Spinal cord (tissue), 10 donors: ENCODE data around the gene HSPH1. TPM values are rescaled to one million over a fixed set of nuclear protein-coding genes. Genes with fewer than 3 reads are reported as not detected.

ENCODE experiments used
- DNase-seq, 6 donors: peaks; one replicate each; pipeline versions ENCODE4 v3.0.0 to v3.0.0-alpha.2; 2013 to 2015; ENCODE audit warnings: low spot score in 6 of 6, low read depth in 4 of 6
- H3K27ac ChIP-seq: one replicate; pipeline ENCODE4 v1.5.1; 2013; ENCODE audit warnings: low read depth, low read length, control low read depth
- H3K27me3 ChIP-seq: one replicate; pipeline ENCODE4 v1.6.1; 2013; ENCODE audit warnings: low read length; ENCODE audit not compliant: control insufficient read depth, insufficient read depth
- H3K36me3 ChIP-seq: one replicate; pipeline ENCODE4 v1.6.1; 2013; ENCODE audit warnings: low read length; ENCODE audit not compliant: control insufficient read depth, insufficient read depth
- H3K4me1 ChIP-seq: one replicate; pipeline ENCODE4 v1.6.1; 2013; ENCODE audit warnings: low read length; ENCODE audit not compliant: control insufficient read depth, insufficient read depth
- H3K4me3 ChIP-seq: one replicate; pipeline ENCODE4 v1.5.1; 2013; ENCODE audit warnings: low read depth, low read length, control low read depth
- H3K9me3 ChIP-seq: one replicate; pipeline ENCODE4 v1.6.1; 2013; ENCODE audit warnings: low read length; ENCODE audit not compliant: control insufficient read depth, insufficient read depth
- WGBS: methylation state at CpG from one replicate; pipeline ENCODE4 v1.1.5; 2013; ENCODE audit warnings: missing lambda C conversion rate; ENCODE audit not compliant: insufficient coverage; 5-methylcytosine and 5-hydroxymethylcytosine counted together
- long read RNA-seq, 4 donors: transcript quantifications; one replicate each; lab custom pipeline, GENCODE V29; 2026
- polyA plus RNA-seq, 2 donors: library from polyadenylated mRNA; unstranded; fragments of 120-200 nt; gene quantifications; one replicate each; pipeline ENCODE4 v1.2.1, GENCODE V29; 2013; ENCODE audit not compliant: insufficient read length in 2 of 2
- total RNA-seq, 2 donors: library from RNA; depleted of rRNA in 1 of 2; stranded (reverse); fragments of 120-200 nt in 1 of 2; fragments of >200 nt in 1 of 2; gene quantifications; one replicate each; pipeline versions ENCODE4 v1.2.3 to v1.2.4, GENCODE V29; 2013 to 2014
- donor health status: healthy.

The HSPH1 gene
- total RNA-seq (100 to 1,000 TPM in 1 of 2 donors, 10 to 100 TPM in 1; 77.2 to 182 TPM), polyA plus RNA-seq (100 to 1,000 TPM; 151 to 165 TPM)
- long read RNA-seq, donor 1, full-length matches to known transcripts, result 18 of 24 reads
- long read RNA-seq, donor 1, partial matches to known transcripts, result 6 of 24 reads
- long read RNA-seq, donor 1, other reads (novel, unspliced or antisense), result 0 of 24 reads
- long read RNA-seq, donor 2, full-length matches to known transcripts, result 4 of 4 reads
- long read RNA-seq, donor 2, partial matches to known transcripts, result 0 of 4 reads
- long read RNA-seq, donor 2, other reads (novel, unspliced or antisense), result 0 of 4 reads
- long read RNA-seq, donor 3, full-length matches to known transcripts, result 4 of 4 reads
- long read RNA-seq, donor 3, partial matches to known transcripts, result 0 of 4 reads
- long read RNA-seq, donor 3, other reads (novel, unspliced or antisense), result 0 of 4 reads
- long read RNA-seq, donor 4, full-length matches to known transcripts, result 2 of 2 reads
- long read RNA-seq, donor 4, partial matches to known transcripts, result 0 of 2 reads
- long read RNA-seq, donor 4, other reads (novel, unspliced or antisense), result 0 of 2 reads

- Histone ChIP-seq H3K9me3 (no peaks in the 10 kb centered on the region), H3K27ac (peak within 1 kb of the TSS; percentile 99), H3K36me3 (peaks cover 3% of the 10 kb centered on the region), H3K4me3 (peak within 1 kb of the TSS; percentile 96), H3K4me1 (no peaks in the 10 kb centered on the region), H3K27me3 (no peaks in the 10 kb centered on the region)
- WGBS, result 0% methylated on average over 54 of the region's 54 CpGs
- peak in 5 of 6 donors; percentile 96 to 99 (median 97) for DNase-seq
These were observed at the start of gene HSPH1 for GRCh38 chr13:31161557-31162150. Gene HSPH1 (minus strand): TSS chr13:31161904. CDS start chr13:31161582, 322 bp downstream.

- Histone ChIP-seq H3K27ac (peak overlapping the region; percentile 87), H3K9me3 (no peaks in the 10 kb centered on the region), H3K4me3 (no peak overlapping the region), H3K36me3 (no peaks in the 10 kb centered on the region), H3K27me3 (no peaks in the 10 kb centered on the region), H3K4me1 (peaks cover 38% of the 10 kb centered on the region)
- peak in 1 of 6 donors; percentile 80 for DNase-seq
- WGBS, result 20% methylated on average over 2 of the region's 4 CpGs
These were observed 48.1 kb upstream of the HSPH1 start for GRCh38 chr13:31209841-31210210.

GRCh38 chr13:31209172-31209840, 47.6 kb upstream of the HSPH1 start:
- peak overlapping the region; percentile 87 for H3K27ac ChIP-seq
- peak overlapping the region; percentile 4 for H3K4me3 ChIP-seq
- peak in 5 of 6 donors; percentile 80 to 94 (median 84) for DNase-seq
- H3K36me3 ChIP-seq, result no peaks in the 10 kb centered on the region
- no peaks in the 10 kb centered on the region for H3K27me3 ChIP-seq
- H3K9me3 ChIP-seq, result no peaks in the 10 kb centered on the region
- peaks cover 38% of the 10 kb centered on the region for H3K4me1 ChIP-seq
- WGBS, result 25% methylated on average over 8 of the region's 8 CpGs

- peaks cover 42% of the 10 kb centered on the region for H3K4me1 ChIP-seq
- no peaks in the 10 kb centered on the region for H3K27me3 ChIP-seq
- H3K9me3 ChIP-seq, result no peaks in the 10 kb centered on the region
- no peaks in the 10 kb centered on the region for H3K36me3 ChIP-seq
- WGBS, result 48% methylated on average over 12 of the region's 12 CpGs
- no peak for DNase-seq
- peak overlapping the region; percentile 4 for H3K4me3 ChIP-seq
- peak overlapping the region; percentile 87 for H3K27ac ChIP-seq
These were observed 46.9 kb upstream of the HSPH1 start for GRCh38 chr13:31208559-31209122.

- H3K27me3 ChIP-seq, result no peaks in the 10 kb centered on the region
- peak in 3 of 6 donors; percentile 56 to 80 (median 76) for DNase-seq
- H3K4me1 ChIP-seq, result peaks cover 42% of the 10 kb centered on the region
- H3K27ac ChIP-seq, result peak overlapping the region; percentile 87
- no peak overlapping the region for H3K4me3 ChIP-seq
- H3K36me3 ChIP-seq, result no peaks in the 10 kb centered on the region
- 28% methylated on average over 10 of the region's 15 CpGs for WGBS
- H3K9me3 ChIP-seq, result no peaks in the 10 kb centered on the region
These were observed 46.2 kb upstream of the HSPH1 start for GRCh38 chr13:31207661-31208552.

- Histone ChIP-seq H3K36me3 (no peaks in the 10 kb centered on the region), H3K4me3 (no peak overlapping the region), H3K27ac (no peak overlapping the region), H3K27me3 (no peaks in the 10 kb centered on the region), H3K4me1 (peaks cover 36% of the 10 kb centered on the region), H3K9me3 (no peaks in the 10 kb centered on the region)
- no peak for DNase-seq
- WGBS, result 91% methylated on average over 1 of the region's 1 CpG
These were observed 42.9 kb upstream of the HSPH1 start for GRCh38 chr13:31204592-31204991.

- peak in 2 of 6 donors; percentile 65 to 68 for DNase-seq
- peak overlapping the region; percentile 40 for H3K27ac ChIP-seq
- WGBS, result 18% methylated on average over 6 of the region's 7 CpGs
- H3K4me3 ChIP-seq, result peak overlapping the region; percentile 52
- no peaks in the 10 kb centered on the region for H3K36me3 ChIP-seq
- H3K9me3 ChIP-seq, result no peaks in the 10 kb centered on the region
- peaks cover 2% of the 10 kb centered on the region for H3K27me3 ChIP-seq
- peaks cover 17% of the 10 kb centered on the region for H3K4me1 ChIP-seq
These were observed 39.8 kb upstream of the HSPH1 start for GRCh38 chr13:31201341-31202031.

- DNase-seq, result peak in 2 of 6 donors; percentile 55 to 72
- H3K4me1 ChIP-seq, result peaks cover 13% of the 10 kb centered on the region
- H3K4me3 ChIP-seq, result peak overlapping the region; percentile 52
- H3K27ac ChIP-seq, result peak overlapping the region; percentile 40
- no peaks in the 10 kb centered on the region for H3K9me3 ChIP-seq
- H3K36me3 ChIP-seq, result no peaks in the 10 kb centered on the region
- 0% methylated on average over 30 of the region's 34 CpGs for WGBS
- H3K27me3 ChIP-seq, result peaks cover 2% of the 10 kb centered on the region
These were observed 38.9 kb upstream of the HSPH1 start for GRCh38 chr13:31200637-31200971.
